ENCODE data around the gene TEX38.

- TF ChIP-seq CTCF (conservative IDR thresholded peaks at IDR 0.05) (no peak), ZFX (IDR thresholded peaks at IDR 0.05) (no peak)
These were observed 25.8 kb upstream of the TEX38 start for GRCh38 chr1:46645815-46646214.

All from C4-2B (cell line).